Activated T-cell treated with anti-CD3 and anti-CD28 coated beads for 4 hours (primary cell): Measurements from ENCODE around the gene HUS1.

Experiments used
- DNase-seq: peaks from one replicate; pipeline ENCODE4 v3.0.0-alpha.2; 2020

Gene HUS1

GRCh38 chr7:47978790-47979144, 648 bp downstream of the HUS1 start:
- no peak for DNase-seq

- no peak for DNase-seq
These were observed 5.7 kb downstream of the HUS1 start for GRCh38 chr7:47973739-47974138.

GRCh38 chr7:47970761-47971160, 8.7 kb downstream of the HUS1 start:
- DNase-seq = no peak

DNA sequence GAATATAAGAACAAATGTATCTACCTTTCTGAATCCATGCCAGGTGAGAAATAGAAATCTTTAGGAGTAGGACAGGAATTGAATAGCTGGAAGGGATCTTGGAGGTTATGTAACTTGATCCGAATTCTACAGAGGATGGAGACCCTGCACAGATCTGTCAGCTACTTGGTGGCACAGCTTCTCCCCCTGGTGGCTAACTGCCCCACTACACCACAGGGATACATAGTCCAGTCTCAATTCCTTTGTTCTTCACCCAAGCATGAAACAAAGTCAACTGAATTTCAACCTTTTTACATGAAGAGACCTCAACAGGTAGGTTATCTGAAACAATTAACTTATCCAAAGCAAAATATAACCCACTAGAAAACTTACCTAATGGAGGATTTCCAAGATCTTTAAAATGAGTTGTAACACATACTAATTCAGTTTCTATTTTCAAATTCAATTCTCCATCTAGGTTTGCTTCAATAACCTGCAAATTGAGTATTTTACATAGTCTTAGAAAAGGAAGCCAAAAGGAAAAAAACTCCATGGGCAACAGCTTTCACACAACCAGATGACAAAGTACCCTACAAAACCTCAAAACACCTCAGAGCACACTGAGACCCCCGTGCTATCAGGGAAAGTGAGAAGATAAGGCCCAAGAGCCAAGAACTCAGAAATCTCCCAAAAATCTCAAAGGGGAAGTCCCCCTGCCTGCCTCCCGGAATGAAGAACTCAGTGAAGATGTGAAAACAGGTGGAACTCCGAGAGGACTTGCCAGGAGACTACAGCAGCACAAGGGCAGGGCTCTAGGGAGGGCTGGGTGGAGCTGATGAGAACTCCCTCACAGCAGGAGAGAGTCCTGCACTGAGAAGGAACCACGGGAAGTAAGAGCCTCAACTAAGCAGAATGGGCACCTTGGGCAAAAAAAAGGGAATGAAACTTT, 10.3 kb downstream of the HUS1 start:
- DNase-seq = peak; percentile 32

GRCh38 chr7:47967708-47968107, 11.7 kb downstream of the HUS1 start:
- DNase-seq = no peak

DNA sequence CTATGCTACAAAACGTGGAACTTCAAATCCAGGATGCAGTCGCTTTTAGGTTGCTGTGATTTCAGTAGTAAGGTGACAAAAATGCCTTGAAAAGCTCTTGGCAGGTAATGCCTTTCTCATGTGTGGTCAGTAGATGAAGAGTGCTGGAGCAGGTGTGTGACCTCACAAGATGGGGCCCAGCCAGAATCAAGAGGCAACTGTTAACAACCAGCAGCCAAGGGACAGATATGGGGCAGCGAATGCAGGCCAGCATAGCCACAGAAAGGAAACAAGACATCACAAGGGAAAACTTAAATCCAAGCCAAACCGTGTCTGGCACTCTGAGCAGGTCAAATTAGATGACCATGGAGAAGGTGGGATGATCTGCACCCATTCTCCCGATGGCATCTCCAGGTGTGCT, 12.3 kb downstream of the HUS1 start:
- no peak for DNase-seq

GRCh38 chr7:47965456-47965855, 14.0 kb downstream of the HUS1 start:
- DNase-seq = no peak

DNA sequence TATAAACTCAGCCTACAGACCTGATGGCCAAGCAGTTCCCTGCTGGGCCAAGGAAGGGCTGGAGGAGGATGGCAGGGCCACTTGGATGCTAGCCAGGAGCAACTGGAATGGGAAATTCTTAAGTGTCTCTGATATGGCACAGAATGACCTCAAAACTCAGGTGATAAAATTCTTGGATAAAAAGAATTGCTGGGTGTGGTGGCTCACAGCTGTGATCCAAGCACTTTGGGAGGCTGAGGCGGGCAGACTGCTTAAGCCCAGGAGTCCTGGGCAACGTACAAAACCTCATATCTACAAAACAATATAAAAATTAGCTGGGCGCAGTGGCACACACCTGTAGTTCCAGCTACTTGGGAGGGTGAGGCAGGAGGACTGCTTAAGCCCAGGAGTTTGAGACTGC, 17.2 kb downstream of the HUS1 start:
- no peak for DNase-seq

DNA sequence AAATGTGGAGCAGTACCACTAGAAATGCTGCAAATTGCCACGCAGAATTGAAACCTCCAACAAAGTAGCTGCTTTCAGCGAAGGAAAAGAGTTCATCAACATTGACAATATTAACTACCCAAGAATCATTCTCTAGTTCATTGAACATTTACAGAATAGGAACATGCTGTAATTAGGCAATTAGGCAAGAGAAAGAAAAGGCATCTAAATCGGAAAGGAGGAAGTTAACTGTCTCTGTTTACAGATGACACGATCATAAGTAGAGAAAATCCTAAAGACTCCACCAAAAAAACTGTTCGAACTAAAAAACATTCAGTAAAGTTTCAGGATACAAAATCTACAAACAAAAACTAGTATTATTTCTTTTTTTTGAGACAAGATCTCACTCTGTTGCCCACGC, 22.3 kb downstream of the HUS1 start:
- no peak for DNase-seq

DNA sequence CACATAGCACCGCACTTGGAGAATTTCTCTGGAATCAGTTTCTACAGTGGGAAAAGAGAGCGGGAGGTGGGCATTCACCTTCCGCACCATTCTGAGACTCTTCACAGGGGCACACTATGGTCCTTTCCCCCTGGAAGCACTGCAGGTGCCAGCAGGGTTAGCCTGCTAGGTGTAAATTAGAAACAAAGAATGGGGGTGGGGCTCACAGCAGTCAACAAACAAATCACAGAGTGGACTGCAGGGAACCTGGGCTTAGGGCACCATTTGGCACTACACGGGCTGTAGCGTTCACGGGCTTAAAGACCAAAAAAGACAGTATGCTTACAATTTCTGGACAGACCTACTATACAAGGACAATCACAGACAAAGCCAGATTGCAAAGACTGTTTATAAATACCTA, 23.2 kb downstream of the HUS1 start:
- no peak for DNase-seq

DNA sequence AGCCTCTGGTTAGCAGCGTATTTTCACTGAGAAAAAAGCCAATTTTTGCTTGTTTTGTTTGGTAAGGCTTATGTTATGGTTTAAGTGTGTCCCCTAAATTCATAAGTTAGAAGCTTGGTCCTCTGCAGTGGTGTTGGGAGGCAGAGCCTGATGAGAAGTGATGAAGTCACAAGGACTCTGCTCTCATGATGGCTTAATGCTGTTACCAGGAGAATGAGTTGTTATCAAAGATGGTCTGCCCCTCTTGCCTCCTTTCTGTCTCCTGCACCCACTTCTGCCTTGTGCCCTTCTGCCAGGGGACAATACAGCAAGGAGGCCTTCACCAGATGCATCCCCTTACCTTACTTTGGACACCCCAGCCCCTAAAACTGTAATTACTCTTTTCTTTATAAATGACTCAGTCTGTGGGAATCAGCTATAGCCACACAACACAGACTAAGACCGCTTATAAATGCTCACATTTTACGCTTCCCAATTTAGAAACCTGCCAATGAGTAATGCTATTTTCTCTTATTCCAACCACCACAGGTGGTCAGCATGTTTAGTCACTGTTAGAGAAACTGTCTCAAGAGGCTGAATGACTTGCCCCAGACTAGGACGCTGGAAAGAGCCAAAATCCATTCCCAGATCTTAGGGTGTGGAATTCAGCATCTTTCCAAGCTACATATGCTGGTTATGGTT, 25.0 kb downstream of the HUS1 start:
- DNase-seq = no peak

GRCh38 chr7:47953822-47954221, 25.6 kb downstream of the HUS1 start:
- no peak for DNase-seq

DNA sequence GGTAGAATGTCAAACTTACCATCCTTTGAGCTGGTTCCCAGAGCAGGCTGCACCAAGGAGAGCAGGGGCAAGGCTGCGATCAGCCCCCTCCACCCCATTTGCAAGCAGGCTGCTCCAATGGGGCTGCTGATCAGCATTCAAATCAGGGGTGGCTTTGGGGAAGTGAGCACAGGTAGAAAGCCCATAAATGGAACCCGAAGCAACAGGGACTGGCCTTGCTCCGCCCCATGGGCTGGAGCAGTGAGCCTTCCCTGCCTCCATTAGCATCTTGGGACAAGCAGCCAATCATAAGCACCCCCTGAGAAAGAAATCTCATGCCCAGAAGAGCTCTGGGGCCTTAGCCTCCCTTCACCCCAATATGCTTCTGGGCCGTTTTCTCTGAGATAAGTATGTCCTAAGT, 27.2 kb downstream of the HUS1 start:
- no peak for DNase-seq

GRCh38 chr7:47951374-47951773, 28.0 kb downstream of the HUS1 start:
- no peak for DNase-seq

- DNase-seq = no peak
These were observed 28.7 kb downstream of the HUS1 start for GRCh38 chr7:47950714-47951113.

- no peak for DNase-seq
These were observed 29.7 kb downstream of the HUS1 start for GRCh38 chr7:47949703-47950102.

DNA sequence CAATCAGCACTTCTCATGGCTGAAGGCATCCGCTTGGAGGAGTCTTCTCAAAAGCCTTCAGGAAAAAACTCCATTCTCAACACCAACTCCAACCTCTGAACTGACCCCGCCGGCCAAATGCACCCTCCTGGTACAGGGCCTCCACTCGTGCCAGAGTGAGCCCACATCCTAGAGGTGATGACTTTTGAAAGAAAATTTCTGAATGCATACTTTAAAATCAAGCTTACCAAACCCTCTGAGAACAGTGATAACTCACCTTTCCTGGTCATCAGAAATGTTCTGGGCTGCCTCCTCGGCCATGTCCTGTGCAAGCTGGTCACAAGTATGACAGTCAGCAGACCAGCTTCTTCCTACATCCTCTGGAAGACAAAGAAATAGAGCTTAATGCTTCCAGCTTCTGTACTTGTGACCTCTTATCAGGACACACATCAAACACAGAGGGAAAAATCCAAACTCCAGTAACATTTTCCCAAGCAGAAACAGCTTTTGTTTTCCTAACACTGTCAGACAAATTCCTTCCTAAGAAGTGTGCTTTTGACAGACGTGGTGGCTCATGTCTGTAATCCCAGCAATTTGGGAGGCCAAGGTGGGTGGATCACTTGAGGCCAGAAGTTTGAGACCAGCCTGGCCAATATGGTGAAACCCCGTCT, 31.1 kb downstream of the HUS1 start, which contains the start of gene PKD1L1:
Gene PKD1L1 (minus strand): TSS at position 326 of the 650 bp plus-strand sequence. CDS start 26 bp downstream, at position 300.
- DNase-seq = no peak

DNA sequence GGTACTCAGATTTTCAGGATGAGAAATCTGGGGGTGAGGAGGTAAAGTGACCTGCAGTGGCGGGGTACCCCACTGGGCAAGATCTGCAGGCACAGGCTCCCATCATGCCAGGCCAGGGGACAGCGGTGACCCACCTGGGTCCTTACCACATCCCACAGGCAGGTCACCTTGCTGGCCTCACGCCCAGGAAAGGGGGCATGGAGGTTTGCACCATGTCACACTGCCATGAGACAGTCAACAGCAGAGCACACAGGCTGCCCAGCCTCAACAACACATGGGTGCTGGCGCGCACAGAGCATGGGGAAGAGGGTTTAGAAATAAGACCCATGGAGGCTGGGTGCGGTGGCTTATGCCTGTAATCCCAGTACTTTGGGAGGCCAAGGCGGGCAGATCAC, 32.1 kb downstream of the HUS1 start:
- no peak for DNase-seq

- DNase-seq = no peak
These were observed 32.6 kb downstream of the HUS1 start for GRCh38 chr7:47946581-47947354.

DNA sequence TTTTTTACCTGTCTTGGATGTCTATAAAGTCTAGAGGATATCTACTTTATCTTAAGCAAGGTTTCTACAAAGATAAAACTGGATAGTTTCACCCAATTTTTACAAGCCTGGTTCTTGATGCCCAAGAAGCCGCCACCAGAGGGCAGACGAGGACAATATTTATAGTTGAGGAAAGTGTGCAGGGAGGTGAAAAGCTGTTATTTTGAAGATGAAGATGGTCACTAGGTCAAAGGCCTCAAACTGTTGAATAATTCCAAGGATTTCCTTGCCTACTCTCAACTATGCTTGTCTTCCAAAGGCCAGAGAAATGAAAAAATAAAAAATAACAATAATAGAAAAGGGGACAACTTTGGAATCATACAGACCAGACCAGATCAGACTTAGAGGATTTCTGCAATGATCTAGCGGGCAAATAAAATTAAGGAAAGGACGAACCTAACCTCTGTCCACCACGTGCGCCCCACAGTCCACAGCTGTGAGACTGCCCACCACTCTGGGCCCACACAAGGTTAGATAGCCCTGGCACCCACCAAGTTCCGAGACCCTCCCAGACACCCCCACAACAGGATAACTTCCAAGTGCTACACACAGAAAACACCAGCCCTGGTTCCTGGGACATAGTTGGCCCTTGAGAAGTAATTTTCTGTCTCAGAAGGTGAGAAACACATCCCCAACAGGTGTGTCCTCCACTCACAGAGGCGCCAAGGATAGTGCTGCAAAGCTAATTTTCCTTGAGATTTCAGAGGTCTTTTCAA, 34.0 kb downstream of the HUS1 start:
- DNase-seq = peak; percentile 70

DNA sequence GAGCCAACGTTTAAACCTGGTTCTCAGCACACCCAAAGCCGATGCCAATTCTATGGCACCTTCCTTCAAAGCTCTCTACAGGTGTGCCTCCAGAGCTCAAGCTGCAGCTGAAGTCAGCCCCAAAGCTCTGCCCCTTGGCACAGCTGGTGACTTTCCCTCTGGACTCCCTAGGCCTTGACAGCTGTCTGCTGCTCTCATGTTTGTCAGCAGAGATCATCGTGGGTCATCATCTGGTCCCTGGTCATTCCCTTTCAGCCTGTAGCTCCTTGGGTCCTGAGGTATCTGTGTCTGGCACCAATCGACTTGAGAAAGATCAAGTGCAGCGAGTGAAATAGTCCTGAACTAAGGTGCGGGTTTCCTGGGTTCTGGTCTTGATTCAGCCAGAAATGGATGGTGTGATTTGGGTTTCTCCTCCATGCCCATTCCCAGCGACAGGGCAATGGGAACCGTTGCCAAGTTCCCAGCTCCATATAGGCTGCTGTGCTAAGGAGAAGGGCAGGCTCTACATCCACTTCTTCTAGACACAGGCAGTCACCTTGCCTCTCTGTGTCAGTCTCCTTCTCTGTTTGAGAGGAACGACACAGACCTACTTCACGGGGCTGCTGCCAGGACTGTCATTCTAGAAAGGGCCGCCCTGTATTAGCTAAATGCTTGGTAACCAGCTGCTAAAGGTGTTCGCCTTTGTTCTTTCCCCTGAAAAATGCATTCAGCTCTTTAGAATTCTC, 34.7 kb downstream of the HUS1 start:
- DNase-seq = no peak
